Urinary bladder (tissue), 4 donors: Measurements from ENCODE around the gene CALR3. TPM values are rescaled to one million over a fixed set of nuclear protein-coding genes. Genes with fewer than 3 reads are reported as not detected.
A peak's percentile ranks its signal among the peaks of the same experiment; 100 is the strongest.
"Not testable (repeated sequence)": the region's sequence is repeated elsewhere in the genome, so short reads cannot be mapped to it uniquely, and the experiment has no call there.

Experiments
- DNase-seq: peaks from one replicate; pipeline ENCODE4 v3.0.0-alpha.2; 2015; ENCODE audit errors: extremely low spot score
- H3K27ac ChIP-seq: one replicate; pipeline ENCODE4 v1.5.1; 2013; ENCODE audit warnings: low read depth, mild to moderate bottlenecking, moderate library complexity
- H3K36me3 ChIP-seq: one replicate; pipeline ENCODE4 v1.6.1; 2013; ENCODE audit warnings: mild to moderate bottlenecking, moderate library complexity; ENCODE audit not compliant: insufficient read depth
- H3K4me1 ChIP-seq: one replicate; pipeline ENCODE4 v1.6.1; 2013; ENCODE audit warnings: mild to moderate bottlenecking, moderate library complexity; ENCODE audit not compliant: insufficient read depth
- H3K4me3 ChIP-seq: one replicate; pipeline ENCODE4 v1.5.1; 2013; ENCODE audit warnings: low read depth, low read length
- whole genome bisulfite sequencing: extraction: QIAGEN DNeasy Blood & Tissue Kit; methylation state at CpG from one replicate; pipeline ENCODE4 v1.1.7; 2013; 5-methylcytosine and 5-hydroxymethylcytosine counted together
- polyA plus RNA-seq: library from polyadenylated mRNA; stranded (reverse); fragments of 200-250 nt; gene quantifications from one replicate; pipeline ENCODE4 v1.2.3, GENCODE V29; 2013
- total RNA-seq: library from RNA; depleted of rRNA; stranded (reverse); fragments of >200 nt; gene quantifications from one replicate; pipeline ENCODE4 v1.2.3, GENCODE V29; 2014
- donor health status: healthy with polysubstance abuse.
- donor health status: healthy.

Gene CALR3
- total and polyA plus RNA-seq, 2 donors, result not detected

DNA sequence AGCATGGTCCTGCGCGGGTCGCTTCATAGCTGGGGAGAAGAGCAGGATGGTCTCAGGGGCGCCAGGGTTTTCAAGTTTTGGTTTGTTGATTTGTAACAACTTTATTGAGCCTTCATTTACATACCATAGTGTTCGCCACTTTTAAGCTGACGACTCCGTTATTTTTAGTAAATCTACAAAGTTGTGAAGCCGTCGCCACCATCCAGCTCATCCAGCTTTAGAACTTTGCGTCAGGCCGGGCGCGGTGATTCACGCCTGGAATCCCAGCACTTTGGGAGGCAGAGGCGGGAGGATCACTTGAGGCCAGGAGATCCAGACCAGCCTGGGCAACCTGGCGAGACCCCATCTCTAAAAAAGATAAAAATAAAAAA is 631 bp upstream of the CALR3 start:
- no peaks in the 10 kb centered on the region for H3K4me1 ChIP-seq
- peak overlapping the region; percentile 70 for H3K4me3 ChIP-seq
- no peaks in the 10 kb centered on the region for H3K36me3 ChIP-seq
- WGBS, result 12% methylated on average over 16 of the region's 16 CpGs
- no peak overlapping the region for H3K27ac ChIP-seq
- DNase-seq, result no peak

DNA sequence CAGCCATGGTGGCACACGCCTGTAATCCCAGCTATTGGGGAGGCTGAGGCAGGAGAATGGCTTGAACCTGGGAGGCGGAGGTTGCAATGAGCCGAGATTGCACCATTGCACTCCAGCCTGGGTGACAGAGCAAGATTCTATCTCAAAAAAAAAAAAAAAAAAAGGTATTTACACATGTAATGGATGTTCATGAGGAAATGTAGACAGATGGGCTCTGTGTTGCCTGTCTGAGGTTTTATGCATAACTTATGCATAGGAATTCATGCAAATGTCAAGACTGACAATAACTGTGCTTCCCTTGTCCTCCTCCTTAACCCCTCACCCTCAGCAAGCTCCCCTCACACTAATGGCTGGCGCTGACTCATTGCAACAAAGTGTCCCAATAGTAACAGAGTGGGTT is 9.5 kb downstream of the CALR3 start:
- 92% methylated on average over 4 of the region's 4 CpGs for WGBS
- H3K27ac ChIP-seq, H3K4me1 ChIP-seq, H3K4me3 ChIP-seq, H3K36me3 ChIP-seq, DNase-seq: not testable (repeated sequence)

DNA sequence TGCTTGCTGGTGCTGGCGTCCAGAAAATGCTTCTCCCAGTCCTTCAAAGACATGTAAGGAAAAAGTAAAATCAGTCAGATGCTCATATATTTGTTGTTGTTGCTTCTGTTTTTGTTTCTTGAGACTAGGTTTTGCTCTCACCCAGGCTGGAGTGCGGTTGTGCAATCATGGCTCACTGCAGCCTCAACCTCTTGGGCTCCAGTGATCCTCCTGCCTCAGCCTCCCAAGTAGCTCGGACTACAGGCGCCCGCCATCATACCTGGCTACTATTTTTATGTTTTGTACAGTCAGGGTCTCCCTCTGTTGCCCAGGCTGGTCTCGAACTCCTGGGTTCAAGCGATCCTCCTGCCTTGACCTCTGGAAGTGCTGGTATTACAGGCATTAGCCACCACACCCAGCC is 13.2 kb downstream of the CALR3 start:
- Histone ChIP-seq H3K36me3 (no peaks in the 10 kb centered on the region), H3K4me3 (no peak overlapping the region), H3K4me1 (no peaks in the 10 kb centered on the region), H3K27ac (no peak overlapping the region)
- DNase-seq, result no peak
- WGBS, result 80% methylated on average over 7 of the region's 7 CpGs

DNA sequence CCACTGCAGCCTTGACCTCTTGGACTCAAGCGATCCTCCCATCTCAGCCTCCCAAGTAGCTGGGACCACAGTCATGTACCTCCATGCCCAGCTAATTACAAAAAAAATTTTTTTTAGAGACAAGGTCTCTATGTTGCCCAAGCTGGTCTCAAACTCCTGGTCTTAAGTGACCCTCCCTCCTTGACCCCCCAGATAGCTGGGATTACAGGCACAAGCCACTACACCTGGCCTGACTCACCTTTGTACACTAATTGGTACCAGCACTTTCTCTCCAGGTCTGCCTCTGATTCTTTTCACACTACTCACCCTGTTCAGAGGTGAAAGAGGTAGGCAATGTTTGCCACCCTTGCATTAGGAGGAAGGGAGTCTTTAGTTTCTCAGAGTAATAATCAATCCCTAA is 18.7 kb downstream of the CALR3 start:
- no peak for DNase-seq
- H3K4me1 ChIP-seq, result no peaks in the 10 kb centered on the region
- 100% methylated on average over 1 of the region's 1 CpG for WGBS

DNA sequence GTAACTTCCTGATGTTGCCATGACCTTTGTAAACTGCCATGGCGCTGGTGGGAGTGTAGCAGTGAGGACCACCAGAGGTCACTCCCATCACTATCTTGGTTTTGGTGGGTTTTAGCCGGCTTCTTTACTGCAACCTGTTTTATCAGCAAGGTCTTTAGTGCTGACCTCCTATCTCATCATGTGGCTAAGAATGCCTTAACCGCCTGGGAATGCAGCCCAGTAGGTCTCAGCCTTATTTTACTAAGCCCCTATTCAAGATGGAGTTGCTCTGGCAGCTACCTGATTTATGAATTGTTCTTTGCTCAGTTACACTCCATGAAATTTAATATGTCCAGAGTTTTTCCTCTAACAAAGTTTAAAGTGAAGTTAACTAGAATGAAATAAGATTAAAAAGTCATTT is 19.6 kb downstream of the CALR3 start:
- no peak overlapping the region for H3K4me3 ChIP-seq
- H3K4me1 ChIP-seq, result no peaks in the 10 kb centered on the region
- H3K36me3 ChIP-seq, result no peaks in the 10 kb centered on the region
- WGBS, result 45% methylated on average over 3 of the region's 3 CpGs
- no peak for DNase-seq
- no peak overlapping the region for H3K27ac ChIP-seq

More for the DNA sequence above, 18.7 kb downstream of the CALR3 start:
- Histone ChIP-seq H3K4me3 (no peak overlapping the region), H3K27ac (no peak overlapping the region), H3K36me3 (no peaks in the 10 kb centered on the region)

DNA sequence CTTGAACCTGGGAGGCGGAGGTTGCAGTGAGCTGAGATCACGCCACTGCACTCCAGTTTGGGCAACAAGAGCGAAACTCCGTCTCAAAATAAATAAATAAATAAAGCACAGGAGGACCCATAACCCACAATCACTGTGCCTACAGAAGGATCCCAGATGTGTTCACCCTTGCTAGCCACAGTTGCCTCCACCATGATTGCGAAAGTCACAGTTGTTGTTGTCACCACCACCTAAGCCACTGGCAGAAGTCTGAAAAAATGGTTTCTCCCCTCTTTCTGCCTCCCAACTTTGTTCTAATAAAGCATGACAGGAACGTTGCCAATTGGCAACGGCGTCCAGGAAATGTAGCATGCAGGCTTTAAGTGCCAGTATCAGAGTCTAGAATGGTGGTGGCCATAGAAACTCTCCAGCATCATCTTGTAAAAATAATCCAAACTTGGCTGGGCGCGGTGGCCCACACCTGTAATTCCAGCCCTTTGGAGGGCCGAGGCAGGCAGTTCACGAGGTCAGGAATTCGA is 22.0 kb downstream of the CALR3 start:
- Histone ChIP-seq H3K36me3 (no peaks in the 10 kb centered on the region), H3K27ac (no peak overlapping the region), H3K4me1 (peaks cover 5% of the 10 kb centered on the region), H3K4me3 (no peak overlapping the region)
- WGBS, result 82% methylated on average over 13 of the region's 13 CpGs
- DNase-seq, result no peak

DNA sequence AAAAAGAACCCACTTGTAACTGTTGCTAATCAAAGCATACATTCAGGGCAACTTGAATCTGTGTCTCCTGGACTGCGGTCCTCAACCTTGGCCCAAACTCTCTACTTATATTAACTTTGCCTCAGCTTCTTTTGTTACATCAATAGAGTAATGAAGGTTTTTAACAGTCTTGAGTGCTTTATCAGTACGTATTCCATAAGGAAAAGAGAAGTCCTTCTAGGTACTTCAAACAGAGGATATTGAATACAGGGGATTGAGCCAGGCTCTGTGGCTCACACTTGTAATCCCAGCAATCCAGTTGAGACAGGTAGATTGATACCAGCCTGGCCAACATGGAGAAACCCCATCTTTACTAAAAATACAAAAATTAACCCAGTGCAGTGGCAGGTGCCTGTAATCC is 23.0 kb downstream of the CALR3 start:
- WGBS, result 75% methylated on average over 2 of the region's 2 CpGs
- DNase-seq, result no peak
- Histone ChIP-seq H3K4me1 (peaks cover 5% of the 10 kb centered on the region), H3K4me3 (no peak overlapping the region), H3K27ac (no peak overlapping the region), H3K36me3 (no peaks in the 10 kb centered on the region)

DNA sequence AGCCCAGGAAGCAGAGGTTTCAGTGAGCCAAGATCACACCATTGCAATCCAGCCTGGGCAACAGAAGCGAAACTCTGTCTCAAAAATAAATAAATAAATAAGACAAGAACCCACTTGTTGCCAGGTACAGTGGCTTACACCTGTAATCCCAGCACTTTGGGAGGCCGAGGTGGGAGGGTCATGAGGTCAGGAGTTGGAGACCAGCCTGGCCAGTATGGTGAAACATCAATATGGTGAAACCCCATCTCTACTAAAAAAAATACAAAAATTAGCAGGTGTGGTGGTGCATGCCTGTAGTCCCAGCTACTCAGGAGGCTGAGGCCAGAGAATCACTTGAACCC is 23.4 kb downstream of the CALR3 start:
- H3K4me3 ChIP-seq, result peak overlapping the region; percentile 100
- not testable (repeated sequence) for H3K36me3 ChIP-seq, DNase-seq, H3K4me1 ChIP-seq
- 41% methylated on average over 2 of the region's 2 CpGs for WGBS
- peak overlapping the region; percentile 97 for H3K27ac ChIP-seq

DNA sequence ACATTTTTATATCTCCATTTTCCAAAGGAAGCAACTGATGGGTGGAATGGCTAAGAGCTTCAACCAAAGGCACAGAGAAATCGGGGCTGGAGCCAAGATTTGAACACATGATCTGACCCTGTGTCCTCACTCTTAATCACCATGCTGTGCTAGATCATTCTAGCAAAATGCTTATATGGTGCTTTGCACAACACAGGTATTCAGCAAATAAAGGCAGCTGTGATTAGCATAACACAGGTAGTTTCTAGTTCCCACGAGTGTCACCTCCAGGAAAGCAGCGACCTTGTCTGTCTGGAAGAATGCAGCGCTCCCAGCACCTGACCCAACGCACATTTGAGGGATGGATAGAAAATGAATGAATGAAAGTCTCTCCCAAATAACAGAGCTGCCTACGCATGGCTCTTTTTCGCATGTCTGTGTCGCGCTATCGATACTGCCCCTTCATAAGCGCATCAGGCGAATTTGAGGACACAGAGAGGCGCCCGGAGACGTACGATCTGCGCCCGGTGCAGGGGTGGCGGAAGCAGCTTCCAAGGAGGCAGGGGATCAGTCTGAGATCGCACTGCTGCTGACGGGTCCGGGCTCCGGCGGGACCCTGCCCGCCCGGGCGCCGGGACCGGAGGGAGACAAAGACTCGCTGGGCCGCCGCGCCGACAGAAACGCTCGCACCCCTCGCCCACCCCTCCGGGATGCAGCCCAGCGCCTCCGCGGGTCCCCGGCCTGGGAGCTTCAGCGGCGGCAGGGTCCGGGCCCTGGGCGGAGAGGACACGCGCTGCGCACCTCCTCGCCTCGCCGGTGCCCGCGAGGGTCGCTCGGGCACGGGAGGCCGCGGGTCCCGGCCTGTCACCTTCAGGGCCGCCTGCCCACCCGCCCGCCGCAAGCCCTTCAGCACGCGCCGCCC is 24.8 kb downstream of the CALR3 start:
- H3K27ac ChIP-seq, result no peak overlapping the region
- no peaks in the 10 kb centered on the region for H3K36me3 ChIP-seq
- DNase-seq, result no peak
- H3K4me1 ChIP-seq, result peaks cover 7% of the 10 kb centered on the region
- WGBS, result under 1% methylated on average over 67 of the region's 67 CpGs
- peak overlapping the region; percentile 100 for H3K4me3 ChIP-seq

DNA sequence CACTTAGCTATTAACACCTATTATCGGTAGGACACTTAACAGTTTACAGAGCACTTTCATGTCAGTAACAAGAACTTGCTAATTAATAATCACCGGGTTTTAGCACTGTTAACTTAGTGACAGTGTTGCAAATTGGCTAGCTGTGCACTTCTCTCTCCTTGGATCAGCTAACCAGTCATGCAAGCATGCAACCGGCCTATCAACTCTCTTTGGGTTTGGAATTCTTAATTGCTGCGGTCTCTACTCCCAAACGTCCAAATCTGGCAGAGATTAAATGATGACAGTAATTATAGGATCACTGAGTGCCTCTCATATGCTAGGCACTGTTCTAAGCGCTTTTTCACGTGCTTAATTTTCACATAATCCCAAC is 25.4 kb downstream of the CALR3 start:
- no peak for DNase-seq
- WGBS, result 27% methylated on average over 7 of the region's 7 CpGs
- H3K36me3 ChIP-seq, result no peaks in the 10 kb centered on the region
- no peak overlapping the region for H3K27ac ChIP-seq
- H3K4me3 ChIP-seq, result peak overlapping the region; percentile 100
- H3K4me1 ChIP-seq, result peaks cover 7% of the 10 kb centered on the region

DNA sequence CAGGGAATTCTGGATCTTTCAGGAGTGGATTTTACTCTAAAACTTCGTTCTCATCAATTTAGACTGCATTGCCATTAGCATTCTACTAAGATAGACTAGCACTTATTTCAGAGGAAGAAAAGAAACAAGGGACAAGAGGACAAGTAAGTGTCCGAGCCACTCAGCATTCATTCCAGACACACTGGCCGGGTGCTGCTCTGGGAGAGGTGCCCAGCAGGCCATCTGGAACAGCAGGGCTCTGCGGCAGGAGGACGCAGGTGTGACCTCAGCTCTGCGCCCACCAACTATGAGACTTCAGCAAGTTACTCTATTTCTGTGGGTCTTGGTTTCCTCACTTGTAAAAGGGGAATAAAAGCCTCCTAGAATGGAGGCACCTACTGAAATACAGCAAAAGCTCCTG is 28.4 kb downstream of the CALR3 start:
- Histone ChIP-seq H3K4me1 (peaks cover 7% of the 10 kb centered on the region), H3K4me3 (no peak overlapping the region), H3K36me3 (no peaks in the 10 kb centered on the region), H3K27ac (no peak overlapping the region)
- DNase-seq, result no peak
- 81% methylated on average over 6 of the region's 6 CpGs for WGBS

DNA sequence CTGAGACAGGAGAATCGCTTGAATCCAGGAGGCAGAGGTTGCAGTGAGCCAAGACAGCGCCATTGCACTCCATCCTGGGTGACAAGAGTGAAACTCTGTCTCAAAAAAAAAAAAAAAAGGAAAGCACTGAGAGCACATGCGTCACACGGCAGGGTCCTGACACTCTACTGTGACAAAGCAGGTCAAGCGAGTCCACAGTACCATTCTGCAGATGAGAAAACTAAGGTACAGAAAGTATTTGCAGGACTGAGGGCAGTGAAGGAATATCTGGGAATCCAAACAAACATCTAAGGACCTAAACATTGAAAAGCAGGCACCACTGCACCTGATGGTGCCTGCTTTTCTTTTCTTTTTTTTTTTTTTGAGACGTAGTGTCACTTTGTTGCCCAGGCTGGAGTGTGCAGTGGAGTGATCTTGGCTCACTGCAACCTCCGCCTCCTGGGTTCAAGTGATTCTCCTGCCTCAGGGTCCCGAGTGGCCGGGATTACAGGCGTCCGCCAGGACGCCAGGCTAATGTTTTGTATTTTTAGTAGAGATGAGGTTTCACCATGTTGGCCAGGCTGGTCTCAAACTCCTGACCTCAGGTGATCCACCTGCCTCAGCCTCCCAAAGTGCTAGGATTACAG is 29.1 kb downstream of the CALR3 start:
- H3K36me3 ChIP-seq, H3K27ac ChIP-seq, H3K4me3 ChIP-seq, H3K4me1 ChIP-seq, DNase-seq: not testable (repeated sequence)
- 85% methylated on average over 12 of the region's 12 CpGs for WGBS

DNA sequence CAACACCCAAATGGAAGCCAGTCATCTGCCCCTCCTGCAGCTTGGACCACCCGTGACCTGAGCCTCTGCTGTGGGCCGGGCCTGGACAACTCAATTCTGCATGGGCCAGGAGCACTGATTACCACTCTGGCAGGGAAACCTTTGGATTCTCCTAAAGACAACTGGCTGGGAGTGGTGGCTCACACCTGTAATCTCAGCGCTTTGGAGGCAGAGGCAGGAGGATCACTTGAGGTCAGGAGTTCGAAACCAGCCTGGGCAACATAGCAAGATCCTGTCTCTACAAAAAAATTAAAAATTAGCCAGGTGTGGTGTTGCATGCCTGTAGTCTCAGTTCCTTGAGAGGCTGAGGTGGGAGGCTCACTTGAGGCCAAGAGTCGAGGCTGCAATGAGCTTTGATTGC is 30.7 kb downstream of the CALR3 start:
- WGBS, result 85% methylated on average over 5 of the region's 5 CpGs
- DNase-seq, result no peak
- Histone ChIP-seq H3K4me3 (no peak overlapping the region), H3K4me1 (peaks cover 5% of the 10 kb centered on the region), H3K36me3 (no peaks in the 10 kb centered on the region), H3K27ac (no peak overlapping the region)

DNA sequence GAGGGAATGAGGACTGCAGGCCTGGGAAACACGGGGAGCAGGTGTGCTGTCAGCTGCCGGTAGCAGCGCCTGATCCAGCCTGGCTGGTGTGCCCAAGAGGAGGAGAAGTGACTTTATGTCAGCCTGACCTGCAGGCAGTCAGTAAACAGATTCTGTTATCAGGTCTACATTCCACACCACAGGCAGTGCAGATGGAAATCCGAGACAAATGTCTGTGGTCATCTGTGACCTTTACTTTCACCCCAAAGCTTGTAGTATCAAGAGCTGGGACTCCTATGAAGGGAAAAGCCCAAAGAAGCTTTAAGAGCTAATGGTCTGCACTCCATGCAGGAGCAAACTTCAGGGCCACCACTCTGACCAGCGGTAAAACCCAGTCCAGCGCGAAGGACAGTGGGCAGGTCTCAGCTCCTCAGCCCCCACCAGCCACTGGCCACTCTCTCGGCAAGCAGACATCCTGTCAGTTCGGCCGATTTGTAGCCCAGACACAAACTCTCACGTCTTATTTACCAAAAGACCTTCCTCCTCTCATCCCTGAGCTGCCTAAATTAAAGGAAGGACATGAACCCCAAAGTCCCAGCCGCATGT is 31.9 kb downstream of the CALR3 start:
- DNase-seq, result no peak
- 64% methylated on average over 12 of the region's 12 CpGs for WGBS
- no peak overlapping the region for H3K4me3 ChIP-seq
- peaks cover 2% of the 10 kb centered on the region for H3K4me1 ChIP-seq
- no peak overlapping the region for H3K27ac ChIP-seq
- no peaks in the 10 kb centered on the region for H3K36me3 ChIP-seq
